Common myeloid progenitor, CD34-positive (primary cell): Measurements from ENCODE around the gene FLCN.
"Not testable (repeated sequence)": the region's sequence is repeated elsewhere in the genome, so short reads cannot be mapped to it uniquely, and the experiment has no call there.

Source experiments
- CTCF ChIA-PET: fragments of 350-600 bp; sonication (Branson Sonifier 250); formaldehyde crosslinking; loops from one replicate; lab custom pipeline; 2021; ENCODE audit warnings: antibody characterized with exemption; lab: Charles Lee
- POLR2A ChIA-PET: fragments of 350-600 bp; sonication (Branson Sonifier 250); formaldehyde crosslinking; loops from one replicate; lab custom pipeline; 2021; ENCODE audit warnings: antibody characterized with exemption; lab: Charles Lee
- DNase-seq, 3 donors: peaks; one replicate each; pipeline versions ENCODE4 v3.0.0 to v3.0.0-alpha.2; 2013
- H3K27ac ChIP-seq, 2 experiments: 1 replicate in 1 of 2; 2 replicates in 1 of 2; pipeline ENCODE4 v1.7.0; 2013; ENCODE audit warnings: inconsistent platforms in 2 of 2, low read length in 2 of 2, mild to moderate bottlenecking in 2 of 2, low read depth in 1 of 2, moderate library complexity in 1 of 2; ENCODE audit not compliant: severe bottlenecking in 2 of 2, insufficient read depth in 1 of 2, poor library complexity in 1 of 2
- H3K27me3 ChIP-seq, 5 experiments: replicated peaks in 2 of 5; 1 replicate in 3 of 5; 2 replicates in 2 of 5; pipeline versions ENCODE4 v1.6.1 to v1.7.0; 2013; ENCODE audit warnings: low read length in 4 of 5, mild to moderate bottlenecking in 2 of 5, moderate library complexity in 2 of 5, inconsistent platforms in 1 of 5; ENCODE audit not compliant: insufficient read depth in 5 of 5, control insufficient read depth in 4 of 5
- H3K36me3 ChIP-seq, 4 experiments: 1 replicate in 2 of 4; 2 replicates in 2 of 4; pipeline versions ENCODE4 v1.6.1 to v1.7.0; 2013; ENCODE audit warnings: low read length in 3 of 4, control low read depth in 1 of 4, mild to moderate bottlenecking in 1 of 4; ENCODE audit not compliant: control insufficient read depth in 4 of 4, insufficient read depth in 4 of 4
- H3K4me1 ChIP-seq, 4 experiments: 1 replicate in 3 of 4; 2 replicates in 1 of 4; pipeline versions ENCODE4 v1.6.1 to v1.7.1; 2013; ENCODE audit warnings: low read length in 3 of 4, mild to moderate bottlenecking in 3 of 4, control low read depth in 1 of 4, inconsistent platforms in 1 of 4, moderate library complexity in 1 of 4; ENCODE audit not compliant: control insufficient read depth in 4 of 4, insufficient read depth in 4 of 4; ENCODE audit errors: control extremely low read depth in 1 of 4
- H3K4me3 ChIP-seq, 7 experiments: 1 replicate in 4 of 7; 2 replicates in 3 of 7; pipeline versions ENCODE4 v1.5.1 to v1.7.0; 2013; ENCODE audit warnings: mild to moderate bottlenecking in 7 of 7, low read length in 6 of 7, moderate library complexity in 6 of 7, inconsistent platforms in 2 of 7, low read depth in 2 of 7, control low read depth in 1 of 7; ENCODE audit not compliant: insufficient read depth in 4 of 7, control insufficient read depth in 1 of 7; ENCODE audit errors: extremely low read depth in 1 of 7
- H3K9me3 ChIP-seq, 5 experiments: 1 replicate in 4 of 5; 2 replicates in 1 of 5; pipeline versions ENCODE4 v1.6.1 to v1.7.1; 2013; ENCODE audit warnings: low read length in 4 of 5, mild to moderate bottlenecking in 2 of 5, inconsistent platforms in 1 of 5, low read depth in 1 of 5, moderate library complexity in 1 of 5; ENCODE audit not compliant: control insufficient read depth in 4 of 5, insufficient read depth in 2 of 5; ENCODE audit errors: control extremely low read depth in 1 of 5
- WGBS: methylation state at CpG from one replicate; pipeline ENCODE4 v1.1.5; 2013; ENCODE audit not compliant: insufficient coverage; 5-methylcytosine and 5-hydroxymethylcytosine counted together

FLCN gene

GRCh38 chr17:17189559-17189958 is 47.4 kb downstream of the FLCN start:
- Histone ChIP-seq H3K9me3 (no peaks in the 10 kb centered on the region), H3K27ac (no peak overlapping the region), H3K27me3 (no peaks in the 10 kb centered on the region), H3K4me1 (no peaks in the 10 kb centered on the region), H3K4me3 (no peak overlapping the region), H3K36me3 (peaks cover 6 to 45% (median 28%) of the 10 kb centered on the region in 4 experiments)
- CTCF ChIA-PET = no interaction called here
- DNase-seq = no peak
- POLR2A ChIA-PET = no interaction called here
- 82% methylated on average over 4 of the region's 4 CpGs for WGBS

- CTCF ChIA-PET = no interaction called here
- Histone ChIP-seq H3K36me3 (peaks cover 6 to 54% (median 37%) of the 10 kb centered on the region in 4 experiments), H3K4me3 (no peak overlapping the region), H3K27ac (no peak overlapping the region), H3K27me3 (no peaks in the 10 kb centered on the region), H3K4me1 (no peaks in the 10 kb centered on the region), H3K9me3 (no peaks in the 10 kb centered on the region)
- 95% methylated on average over 3 of the region's 4 CpGs for WGBS
- no peak for DNase-seq
- POLR2A ChIA-PET = no interaction called here
These were observed 48.4 kb downstream of the FLCN start for GRCh38 chr17:17188586-17188985.

- ChIA-PET POLR2A (interaction anchor here (0.6 kb wide), 1 partner anchor 51 kb away, joined by 4 read pairs; no protein-coding TSS in a partner anchor), CTCF (no interaction called here)
- no peak overlapping the region for H3K4me3 ChIP-seq
- WGBS = 93% methylated on average over 13 of the region's 14 CpGs
- H3K36me3 ChIP-seq = peaks cover 10 to 69% (median 51%) of the 10 kb centered on the region in 4 experiments
- no peaks in the 10 kb centered on the region for H3K9me3 ChIP-seq
- no peak for DNase-seq
- no peaks in the 10 kb centered on the region for H3K27me3 ChIP-seq
- no peak overlapping the region for H3K27ac ChIP-seq
- H3K4me1 ChIP-seq = no peaks in the 10 kb centered on the region
These were observed 50.1 kb downstream of the FLCN start for GRCh38 chr17:17186551-17187505.

GRCh38 chr17:17186051-17186450 is 50.9 kb downstream of the FLCN start:
- no peaks in the 10 kb centered on the region for H3K27me3 ChIP-seq
- no peak overlapping the region for H3K27ac ChIP-seq
- H3K4me3 ChIP-seq = no peak overlapping the region
- H3K4me1 ChIP-seq = no peaks in the 10 kb centered on the region
- H3K36me3 ChIP-seq = peaks cover 14 to 74% (median 55%) of the 10 kb centered on the region in 4 experiments
- H3K9me3 ChIP-seq = no peaks in the 10 kb centered on the region
- CTCF ChIA-PET = no interaction called here
- POLR2A ChIA-PET = no interaction called here
- DNase-seq = no peak
- 96% methylated on average over 3 of the region's 3 CpGs for WGBS

GRCh38 chr17:17184985-17185757 is 51.8 kb downstream of the FLCN start:
- H3K27me3 ChIP-seq, DNase-seq, H3K4me1 ChIP-seq, H3K4me3 ChIP-seq, H3K9me3 ChIP-seq, CTCF ChIA-PET, POLR2A ChIA-PET, H3K27ac ChIP-seq: not testable (repeated sequence)
- 83% methylated on average over 6 of the region's 13 CpGs for WGBS
- peaks cover 10 to 81% (median 63%) of the 10 kb centered on the region in 4 experiments for H3K36me3 ChIP-seq

DNA sequence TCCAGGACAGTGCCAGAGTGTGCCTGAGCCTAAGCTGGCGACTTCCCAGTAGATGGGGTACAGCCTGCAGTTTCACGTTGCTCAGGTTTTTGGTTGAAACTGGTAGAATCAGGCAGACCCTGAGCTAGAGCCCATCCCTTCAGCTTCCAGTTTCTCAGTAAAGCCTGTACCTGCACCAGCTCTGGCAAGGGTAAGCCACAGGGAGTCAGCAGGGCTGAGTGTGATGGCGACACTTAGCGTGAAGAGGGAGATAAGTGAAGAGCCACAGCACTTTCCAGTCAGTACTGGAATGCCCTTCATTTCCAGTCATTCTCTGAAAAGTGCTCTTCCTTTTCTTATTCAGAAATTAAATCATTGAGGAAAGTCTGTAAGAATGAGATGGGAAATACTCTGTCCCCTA is 53.2 kb downstream of the FLCN start:
- WGBS = 93% methylated on average over 3 of the region's 4 CpGs
- no peak for DNase-seq
- ChIA-PET POLR2A (no interaction called here), CTCF (no interaction called here)
- H3K27ac ChIP-seq = no peak overlapping the region
- H3K4me3 ChIP-seq = no peak overlapping the region
- no peaks in the 10 kb centered on the region for H3K9me3 ChIP-seq
- no peaks in the 10 kb centered on the region for H3K27me3 ChIP-seq
- peaks cover 8 to 82% (median 68%) of the 10 kb centered on the region in 4 experiments for H3K36me3 ChIP-seq
- H3K4me1 ChIP-seq = no peaks in the 10 kb centered on the region
